Omental fat pad (tissue), 4 donors: ENCODE data around the gene SPIN1. TPM values are rescaled to one million over a fixed set of nuclear protein-coding genes. Genes with fewer than 3 reads are reported as not detected.

ENCODE experiments used
- ATAC-seq: fragments of 150-250 bp; one replicate; pipeline ENCODE4 v1.9.1; 2016; ENCODE audit warnings: mild to moderate bottlenecking, moderate library complexity; ENCODE audit not compliant: low FRiP score
- DNase-seq: peaks from one replicate; pipeline ENCODE4 v3.0.0-alpha.2; 2019; ENCODE audit warnings: low spot score
- total RNA-seq, 4 donors: library from RNA; depleted of rRNA; stranded (reverse); fragments of >200 nt; gene quantifications; one replicate each; pipeline ENCODE4 v1.1.0, GENCODE V29; 2016
- TF ChIP-seq, protein P1 (sequence below), 3 donors: fragments of 450-650 bp; IDR thresholded peaks; one replicate each; pipeline ENCODE4 v1.5.1; 2016 to 2017; ENCODE audit warnings: antibody characterized with exemption in 3 of 3, mild to moderate bottlenecking in 3 of 3, moderate library complexity in 2 of 3

SPIN1 gene
- total RNA-seq, 4 donors from 2014 or later, result 44.8 to 66.4 (median 49.1) TPM

DNA sequence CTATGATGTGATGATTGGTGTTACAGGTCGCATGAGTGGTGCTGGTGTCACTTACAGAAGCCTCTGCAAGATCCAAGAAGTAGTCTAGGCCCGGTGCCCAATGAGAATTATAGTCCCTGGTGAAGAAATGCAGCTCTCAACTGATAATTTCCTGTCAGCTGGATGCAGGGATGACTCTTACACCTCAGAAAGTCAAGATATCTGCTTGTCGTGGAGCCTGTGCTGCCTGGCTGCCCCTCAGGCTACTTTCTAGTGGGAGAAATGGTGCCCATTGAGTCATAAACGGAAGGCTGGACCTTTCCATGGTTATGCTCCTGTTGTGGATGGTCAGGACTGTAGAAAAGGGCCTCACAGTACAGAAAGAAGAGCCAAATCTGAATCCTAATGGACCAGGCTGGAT lies 99.9 kb downstream of the SPIN1 start:
- TF ChIP-seq, protein P1, sequence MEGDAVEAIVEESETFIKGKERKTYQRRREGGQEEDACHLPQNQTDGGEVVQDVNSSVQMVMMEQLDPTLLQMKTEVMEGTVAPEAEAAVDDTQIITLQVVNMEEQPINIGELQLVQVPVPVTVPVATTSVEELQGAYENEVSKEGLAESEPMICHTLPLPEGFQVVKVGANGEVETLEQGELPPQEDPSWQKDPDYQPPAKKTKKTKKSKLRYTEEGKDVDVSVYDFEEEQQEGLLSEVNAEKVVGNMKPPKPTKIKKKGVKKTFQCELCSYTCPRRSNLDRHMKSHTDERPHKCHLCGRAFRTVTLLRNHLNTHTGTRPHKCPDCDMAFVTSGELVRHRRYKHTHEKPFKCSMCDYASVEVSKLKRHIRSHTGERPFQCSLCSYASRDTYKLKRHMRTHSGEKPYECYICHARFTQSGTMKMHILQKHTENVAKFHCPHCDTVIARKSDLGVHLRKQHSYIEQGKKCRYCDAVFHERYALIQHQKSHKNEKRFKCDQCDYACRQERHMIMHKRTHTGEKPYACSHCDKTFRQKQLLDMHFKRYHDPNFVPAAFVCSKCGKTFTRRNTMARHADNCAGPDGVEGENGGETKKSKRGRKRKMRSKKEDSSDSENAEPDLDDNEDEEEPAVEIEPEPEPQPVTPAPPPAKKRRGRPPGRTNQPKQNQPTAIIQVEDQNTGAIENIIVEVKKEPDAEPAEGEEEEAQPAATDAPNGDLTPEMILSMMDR (IDR thresholded peaks at IDR 0.05), result no peak
- no peak for ATAC-seq
- DNase-seq, result no peak

GRCh38 chr9:88494983-88495721 lies 106.9 kb downstream of the SPIN1 start:
- DNase-seq (no peak), ATAC-seq (no peak)
- TF ChIP-seq, protein P1 (IDR thresholded peaks at IDR 0.05), result no peak

GRCh38 chr9:88497224-88497623 lies 109.0 kb downstream of the SPIN1 start:
- TF ChIP-seq, protein P1 (IDR thresholded peaks at IDR 0.05), result no peak
- ATAC-seq (no peak), DNase-seq (no peak)

GRCh38 chr9:88498880-88499279 lies 110.6 kb downstream of the SPIN1 start:
- no peak for ATAC-seq
- DNase-seq, result no peak
- TF ChIP-seq, protein P1 (IDR thresholded peaks at IDR 0.05), result no peak

DNA sequence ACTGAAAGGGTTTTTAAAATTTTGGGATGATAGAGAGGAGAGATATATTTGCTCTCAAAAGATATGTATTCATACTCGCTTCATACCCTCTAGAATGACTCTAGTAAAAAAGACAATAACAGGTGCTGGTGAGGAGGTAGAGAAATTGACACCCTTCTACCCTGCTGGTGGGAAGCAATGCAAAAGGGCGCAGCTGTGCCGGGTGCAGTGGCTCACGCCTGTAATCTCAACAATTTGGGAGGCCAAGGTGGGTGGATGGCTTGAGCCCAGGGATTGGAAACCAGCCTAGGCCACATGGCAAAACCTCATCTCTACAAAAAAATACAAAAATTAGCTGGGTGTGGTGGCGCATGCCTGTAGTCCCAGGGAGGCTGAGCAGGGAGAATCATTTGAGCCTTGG lies 112.8 kb downstream of the SPIN1 start:
- DNase-seq (no peak), ATAC-seq (no peak)
- TF ChIP-seq, protein P1 (IDR thresholded peaks at IDR 0.05), result no peak

- DNase-seq (no peak), ATAC-seq (no peak)
- TF ChIP-seq, protein P1 (IDR thresholded peaks at IDR 0.05), result no peak
These were observed 114.3 kb downstream of the SPIN1 start for GRCh38 chr9:88502552-88503034.
